Stomach (tissue), 4 donors: Measurements from ENCODE around the gene PCNX3.

Experiments
- POLR2A ChIP-seq, 4 donors: fragments of 450-650 bp; IDR thresholded peaks; one replicate each; pipeline ENCODE4 v1.6.1; 2016; ENCODE audit warnings: antibody characterized with exemption in 4 of 4, control low read depth in 2 of 4, mild to moderate bottlenecking in 1 of 4, moderate library complexity in 1 of 4
- TF ChIP-seq, protein P1 (sequence below), 7 experiments: fragments of 450-650 bp in 4 of 7; fragments of 200-600 bp in 3 of 7; sonication (generic) in 3 of 7; IDR thresholded peaks; one replicate each; pipeline ENCODE4 v1.5.1; 2016 to 2019; ENCODE audit warnings: antibody characterized with exemption in 7 of 7, control low read depth in 2 of 7, mild to moderate bottlenecking in 1 of 7

GRCh38 chr11:65586247-65586630 lies 29.3 kb upstream of the PCNX3 start:
- no peak for TF ChIP-seq POLR2A (IDR thresholded peaks at IDR 0.05)
- TF ChIP-seq, protein P1, sequence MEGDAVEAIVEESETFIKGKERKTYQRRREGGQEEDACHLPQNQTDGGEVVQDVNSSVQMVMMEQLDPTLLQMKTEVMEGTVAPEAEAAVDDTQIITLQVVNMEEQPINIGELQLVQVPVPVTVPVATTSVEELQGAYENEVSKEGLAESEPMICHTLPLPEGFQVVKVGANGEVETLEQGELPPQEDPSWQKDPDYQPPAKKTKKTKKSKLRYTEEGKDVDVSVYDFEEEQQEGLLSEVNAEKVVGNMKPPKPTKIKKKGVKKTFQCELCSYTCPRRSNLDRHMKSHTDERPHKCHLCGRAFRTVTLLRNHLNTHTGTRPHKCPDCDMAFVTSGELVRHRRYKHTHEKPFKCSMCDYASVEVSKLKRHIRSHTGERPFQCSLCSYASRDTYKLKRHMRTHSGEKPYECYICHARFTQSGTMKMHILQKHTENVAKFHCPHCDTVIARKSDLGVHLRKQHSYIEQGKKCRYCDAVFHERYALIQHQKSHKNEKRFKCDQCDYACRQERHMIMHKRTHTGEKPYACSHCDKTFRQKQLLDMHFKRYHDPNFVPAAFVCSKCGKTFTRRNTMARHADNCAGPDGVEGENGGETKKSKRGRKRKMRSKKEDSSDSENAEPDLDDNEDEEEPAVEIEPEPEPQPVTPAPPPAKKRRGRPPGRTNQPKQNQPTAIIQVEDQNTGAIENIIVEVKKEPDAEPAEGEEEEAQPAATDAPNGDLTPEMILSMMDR (IDR thresholded peaks at IDR 0.05): no peak
